ENCODE measurements around the gene ABCG1. TPM values are rescaled to one million over a fixed set of nuclear protein-coding genes. Genes with fewer than 3 reads are reported as not detected.

ABCG1 gene
- total and polyA plus RNA-seq, 2 experiments from 2014 or later = 1.3 to 4.4 TPM

- TF ChIP-seq ZNF462 (CRISPR knock-in tag; IDR thresholded peaks at IDR 0.05) (no peak), POLR2AphosphoS5 (IDR thresholded peaks at IDR 0.05; ENCODE audit: low read depth) (no peak)
These were observed 18.6 kb downstream of the ABCG1 start (continued) for GRCh38 chr21:42237577-42237976.

GRCh38 chr21:42238185-42238934 lies 19.4 kb downstream of the ABCG1 start:
- H3K27me3 ChIP-seq (ENCODE audit: insufficient read depth) = peaks cover 31% of the 10 kb centered on the region
- no peaks in the 10 kb centered on the region for H3K36me3 Mint-ChIP-seq (ENCODE audit: low read depth)
- no peak for TF ChIP-seq JUNB (IDR thresholded peaks at IDR 0.05; ENCODE audit: unreplicated experiment)
- TF ChIP-seq EZH2 (IDR thresholded peaks at IDR 0.05; ENCODE audit: low read depth, unreplicated experiment) = no peak
- TF ChIP-seq ZNF331 (CRISPR knock-in tag; IDR thresholded peaks at IDR 0.05; ENCODE audit: low read depth) = no peak
- TF ChIP-seq, protein P1, sequence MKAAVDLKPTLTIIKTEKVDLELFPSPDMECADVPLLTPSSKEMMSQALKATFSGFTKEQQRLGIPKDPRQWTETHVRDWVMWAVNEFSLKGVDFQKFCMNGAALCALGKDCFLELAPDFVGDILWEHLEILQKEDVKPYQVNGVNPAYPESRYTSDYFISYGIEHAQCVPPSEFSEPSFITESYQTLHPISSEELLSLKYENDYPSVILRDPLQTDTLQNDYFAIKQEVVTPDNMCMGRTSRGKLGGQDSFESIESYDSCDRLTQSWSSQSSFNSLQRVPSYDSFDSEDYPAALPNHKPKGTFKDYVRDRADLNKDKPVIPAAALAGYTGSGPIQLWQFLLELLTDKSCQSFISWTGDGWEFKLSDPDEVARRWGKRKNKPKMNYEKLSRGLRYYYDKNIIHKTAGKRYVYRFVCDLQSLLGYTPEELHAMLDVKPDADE (IDR thresholded peaks at IDR 0.05) = no peak
- no peak for TF ChIP-seq CTCF (conservative IDR thresholded peaks at IDR 0.05; ENCODE audit: low read depth in 2 of 2)

More at GRCh38 chr21:42238185-42238934, 19.4 kb downstream of the ABCG1 start:
- Histone ChIP-seq H3K79me2 (replicated peaks; ENCODE audit: insufficient read depth) (no peaks in the 10 kb centered on the region; the same call in 1 of the 2 replicates), H3K4me1 (ENCODE audit: insufficient read depth) (peaks cover 19% of the 10 kb centered on the region), H3K4me2 (no peak overlapping the region), H3K4me3 (no peak overlapping the region), H3F3A (replicated peaks; ENCODE audit: low read depth) (0 out of 2 replicates have a peak, but pooled peaks cover 7% of the 10 kb centered on the region), H3K9me2 (ENCODE audit: insufficient read depth) (no peaks in the 10 kb centered on the region), H3K36me3 (ENCODE audit: insufficient read depth) (no peaks in the 10 kb centered on the region), H3K27ac (ENCODE audit: low read depth) (no peak overlapping the region), H4K20me1 (replicated peaks; ENCODE audit: insufficient read depth) (0 out of 2 replicates have a peak, but pooled peaks cover 5% of the 10 kb centered on the region), H2AFZ (no peak overlapping the region)
- H3K4me1 Mint-ChIP-seq = peaks cover 33% of the 10 kb centered on the region
- DNase-seq (ENCODE audit: low spot score) = no peak
- H3K27me3 Mint-ChIP-seq (ENCODE audit: insufficient read depth, low read depth, poor library complexity) = peaks cover 20% of the 10 kb centered on the region
- H3K27ac Mint-ChIP-seq = no peak overlapping the region
- H3K4me3 Mint-ChIP-seq = no peak overlapping the region
- ATAC-seq = no peak
- H3K9me3 Mint-ChIP-seq = no peaks in the 10 kb centered on the region

All from GM23338 (cell line).